ENCODE measurements around the gene KCNJ4.

Gene KCNJ4

DNA sequence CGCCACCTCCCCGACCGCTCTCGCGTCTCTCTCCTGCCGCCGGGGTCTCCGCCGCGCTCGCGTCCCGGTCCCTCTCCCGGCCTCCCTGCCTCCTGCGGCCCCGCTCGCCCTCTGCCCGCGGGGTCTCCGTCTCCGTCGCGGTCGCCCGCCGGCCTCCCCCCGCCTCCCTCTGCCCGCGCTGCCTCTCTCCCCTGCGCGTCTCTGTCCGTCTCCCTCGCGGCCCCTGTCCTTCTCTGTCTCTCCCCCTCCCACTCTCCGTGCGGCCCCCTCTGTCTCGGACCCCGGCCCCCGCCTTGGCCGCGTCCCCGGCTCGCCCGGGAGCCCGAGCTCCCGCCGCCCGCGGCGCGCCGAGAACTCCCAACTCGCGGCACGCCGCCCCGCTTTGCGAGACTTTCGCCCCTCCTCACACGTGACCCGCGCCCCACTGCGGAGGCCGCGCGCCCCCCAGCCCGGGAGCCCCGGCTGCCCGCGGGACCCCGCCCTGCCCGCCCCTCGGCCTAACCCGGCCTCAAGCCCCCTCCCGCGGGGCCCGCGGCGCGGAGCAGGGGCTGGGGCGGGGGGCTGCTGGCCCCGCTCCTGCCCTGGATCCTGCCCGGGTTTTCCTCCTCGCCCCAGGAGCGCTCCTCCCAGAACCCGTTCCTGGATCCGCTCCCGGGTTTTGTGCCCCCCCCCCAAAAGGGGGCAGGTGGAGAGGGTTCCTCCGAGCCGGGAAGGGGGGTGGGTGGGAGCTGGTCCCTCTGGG, 702 bp upstream of the KCNJ4 start:
- TF ChIP-seq BACH2 (CRISPR knock-in tag; IDR thresholded peaks at IDR 0.05; ENCODE audit: borderline replicate concordance) (no peak), PPARA (CRISPR knock-in tag; IDR thresholded peaks at IDR 0.05; ENCODE audit: borderline replicate concordance) (no peak), TSHZ2 (CRISPR knock-in tag; IDR thresholded peaks at IDR 0.05) (no peak), ESRRG (CRISPR knock-in tag; IDR thresholded peaks at IDR 0.05) (no peak), ZNF70 (CRISPR knock-in tag; IDR thresholded peaks at IDR 0.05) (no peak), CSDC2 (CRISPR knock-in tag; IDR thresholded peaks at IDR 0.05) (no peak), SNAI2 (CRISPR knock-in tag; IDR thresholded peaks at IDR 0.05) (no peak), ISL1 (CRISPR knock-in tag; IDR thresholded peaks at IDR 0.05) (no peak), ARNTL (CRISPR knock-in tag; IDR thresholded peaks at IDR 0.05; ENCODE audit: borderline replicate concordance, low read depth) (no peak), ZNF8 (CRISPR knock-in tag; IDR thresholded peaks at IDR 0.05) (no peak), ZFP30 (CRISPR knock-in tag; IDR thresholded peaks at IDR 0.05) (no peak), ZFP3 (CRISPR knock-in tag; IDR thresholded peaks at IDR 0.05) (no peak), TCF4 (CRISPR knock-in tag; IDR thresholded peaks at IDR 0.05; ENCODE audit: borderline replicate concordance) (no peak)
- TF ChIP-seq, protein P1, sequence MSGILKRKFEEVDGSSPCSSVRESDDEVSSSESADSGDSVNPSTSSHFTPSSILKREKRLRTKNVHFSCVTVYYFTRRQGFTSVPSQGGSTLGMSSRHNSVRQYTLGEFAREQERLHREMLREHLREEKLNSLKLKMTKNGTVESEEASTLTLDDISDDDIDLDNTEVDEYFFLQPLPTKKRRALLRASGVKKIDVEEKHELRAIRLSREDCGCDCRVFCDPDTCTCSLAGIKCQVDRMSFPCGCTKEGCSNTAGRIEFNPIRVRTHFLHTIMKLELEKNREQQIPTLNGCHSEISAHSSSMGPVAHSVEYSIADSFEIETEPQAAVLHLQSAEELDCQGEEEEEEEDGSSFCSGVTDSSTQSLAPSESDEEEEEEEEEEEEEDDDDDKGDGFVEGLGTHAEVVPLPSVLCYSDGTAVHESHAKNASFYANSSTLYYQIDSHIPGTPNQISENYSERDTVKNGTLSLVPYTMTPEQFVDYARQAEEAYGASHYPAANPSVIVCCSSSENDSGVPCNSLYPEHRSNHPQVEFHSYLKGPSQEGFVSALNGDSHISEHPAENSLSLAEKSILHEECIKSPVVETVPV (CRISPR knock-in tag; IDR thresholded peaks at IDR 0.05): no peak
- TF ChIP-seq, protein P2, sequence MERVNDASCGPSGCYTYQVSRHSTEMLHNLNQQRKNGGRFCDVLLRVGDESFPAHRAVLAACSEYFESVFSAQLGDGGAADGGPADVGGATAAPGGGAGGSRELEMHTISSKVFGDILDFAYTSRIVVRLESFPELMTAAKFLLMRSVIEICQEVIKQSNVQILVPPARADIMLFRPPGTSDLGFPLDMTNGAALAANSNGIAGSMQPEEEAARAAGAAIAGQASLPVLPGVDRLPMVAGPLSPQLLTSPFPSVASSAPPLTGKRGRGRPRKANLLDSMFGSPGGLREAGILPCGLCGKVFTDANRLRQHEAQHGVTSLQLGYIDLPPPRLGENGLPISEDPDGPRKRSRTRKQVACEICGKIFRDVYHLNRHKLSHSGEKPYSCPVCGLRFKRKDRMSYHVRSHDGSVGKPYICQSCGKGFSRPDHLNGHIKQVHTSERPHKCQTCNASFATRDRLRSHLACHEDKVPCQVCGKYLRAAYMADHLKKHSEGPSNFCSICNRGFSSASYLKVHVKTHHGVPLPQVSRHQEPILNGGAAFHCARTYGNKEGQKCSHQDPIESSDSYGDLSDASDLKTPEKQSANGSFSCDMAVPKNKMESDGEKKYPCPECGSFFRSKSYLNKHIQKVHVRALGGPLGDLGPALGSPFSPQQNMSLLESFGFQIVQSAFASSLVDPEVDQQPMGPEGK (CRISPR knock-in tag; IDR thresholded peaks at IDR 0.05; ENCODE audit: borderline replicate concordance): no peak
- ATAC-seq: no peak

DNA sequence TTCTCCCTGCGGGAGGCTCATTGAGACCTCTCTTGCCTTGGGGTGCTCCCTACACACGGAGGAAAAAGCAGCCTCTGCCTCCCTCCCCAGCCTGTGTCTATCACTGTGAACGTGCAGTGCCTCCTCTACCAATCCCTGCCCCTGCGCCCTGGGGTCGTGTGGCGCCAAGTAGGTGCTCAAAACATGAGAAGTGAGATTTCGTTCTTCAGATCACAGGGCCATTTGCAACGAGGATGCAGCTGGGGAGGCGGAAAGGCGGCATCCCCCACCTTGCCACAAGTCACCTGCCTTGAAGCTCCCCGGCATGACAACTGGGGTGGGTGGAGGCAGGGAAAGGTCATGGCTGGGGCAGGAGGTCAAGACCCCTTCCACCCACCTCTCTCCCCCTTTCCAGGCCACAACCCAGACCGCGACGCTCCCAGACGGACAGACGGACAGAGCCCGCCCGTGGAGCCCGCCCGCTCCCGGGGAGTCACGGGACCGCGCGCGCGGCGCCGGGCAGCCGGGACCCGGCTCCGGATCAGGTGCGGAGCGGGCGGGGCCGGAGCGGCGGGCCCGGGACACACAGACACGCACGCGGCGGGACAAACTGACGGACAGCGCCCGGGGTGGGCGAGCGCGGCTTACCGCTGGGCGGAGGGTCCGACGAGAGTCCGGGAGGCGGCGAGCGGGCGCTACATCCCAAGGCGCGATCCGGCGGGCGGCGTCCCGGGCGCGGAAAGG, 485 bp downstream of the KCNJ4 start:
- no peak for ATAC-seq
- TF ChIP-seq, protein P3, sequence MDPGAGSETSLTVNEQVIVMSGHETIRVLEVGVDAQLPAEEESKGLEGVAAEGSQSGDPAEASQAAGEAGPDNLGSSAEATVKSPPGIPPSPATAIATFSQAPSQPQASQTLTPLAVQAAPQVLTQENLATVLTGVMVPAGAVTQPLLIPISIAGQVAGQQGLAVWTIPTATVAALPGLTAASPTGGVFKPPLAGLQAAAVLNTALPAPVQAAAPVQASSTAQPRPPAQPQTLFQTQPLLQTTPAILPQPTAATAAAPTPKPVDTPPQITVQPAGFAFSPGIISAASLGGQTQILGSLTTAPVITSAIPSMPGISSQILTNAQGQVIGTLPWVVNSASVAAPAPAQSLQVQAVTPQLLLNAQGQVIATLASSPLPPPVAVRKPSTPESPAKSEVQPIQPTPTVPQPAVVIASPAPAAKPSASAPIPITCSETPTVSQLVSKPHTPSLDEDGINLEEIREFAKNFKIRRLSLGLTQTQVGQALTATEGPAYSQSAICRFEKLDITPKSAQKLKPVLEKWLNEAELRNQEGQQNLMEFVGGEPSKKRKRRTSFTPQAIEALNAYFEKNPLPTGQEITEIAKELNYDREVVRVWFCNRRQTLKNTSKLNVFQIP (CRISPR knock-in tag; IDR thresholded peaks at IDR 0.05; ENCODE audit: borderline replicate concordance, low read depth): no peak
- TF ChIP-seq BACH2 (CRISPR knock-in tag; IDR thresholded peaks at IDR 0.05; ENCODE audit: borderline replicate concordance): no peak
- TF ChIP-seq TSHZ2 (CRISPR knock-in tag; IDR thresholded peaks at IDR 0.05): no peak
- TF ChIP-seq, protein P4, sequence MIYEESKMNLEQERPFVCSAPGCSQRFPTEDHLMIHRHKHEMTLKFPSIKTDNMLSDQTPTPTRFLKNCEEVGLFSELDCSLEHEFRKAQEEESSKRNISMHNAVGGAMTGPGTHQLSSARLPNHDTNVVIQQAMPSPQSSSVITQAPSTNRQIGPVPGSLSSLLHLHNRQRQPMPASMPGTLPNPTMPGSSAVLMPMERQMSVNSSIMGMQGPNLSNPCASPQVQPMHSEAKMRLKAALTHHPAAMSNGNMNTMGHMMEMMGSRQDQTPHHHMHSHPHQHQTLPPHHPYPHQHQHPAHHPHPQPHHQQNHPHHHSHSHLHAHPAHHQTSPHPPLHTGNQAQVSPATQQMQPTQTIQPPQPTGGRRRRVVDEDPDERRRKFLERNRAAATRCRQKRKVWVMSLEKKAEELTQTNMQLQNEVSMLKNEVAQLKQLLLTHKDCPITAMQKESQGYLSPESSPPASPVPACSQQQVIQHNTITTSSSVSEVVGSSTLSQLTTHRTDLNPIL (CRISPR knock-in tag; IDR thresholded peaks at IDR 0.05; ENCODE audit: low read depth): no peak
- no peak for TF ChIP-seq OSR1 (CRISPR knock-in tag; IDR thresholded peaks at IDR 0.05)
- no peak for TF ChIP-seq ZFP3 (CRISPR knock-in tag; IDR thresholded peaks at IDR 0.05)
- no peak for TF ChIP-seq SNAI2 (CRISPR knock-in tag; IDR thresholded peaks at IDR 0.05)
- TF ChIP-seq, protein P1 (CRISPR knock-in tag; IDR thresholded peaks at IDR 0.05): no peak
- no peak for TF ChIP-seq ZC3H10 (CRISPR knock-in tag; IDR thresholded peaks at IDR 0.05)
- TF ChIP-seq RARB (CRISPR knock-in tag; IDR thresholded peaks at IDR 0.05): no peak
- TF ChIP-seq, protein P2 (CRISPR knock-in tag; IDR thresholded peaks at IDR 0.05; ENCODE audit: borderline replicate concordance): no peak
- TF ChIP-seq GLIS3 (CRISPR knock-in tag; IDR thresholded peaks at IDR 0.05): no peak
- TF ChIP-seq ARNTL (CRISPR knock-in tag; IDR thresholded peaks at IDR 0.05; ENCODE audit: borderline replicate concordance, low read depth): no peak
- no peak for TF ChIP-seq PPARA (CRISPR knock-in tag; IDR thresholded peaks at IDR 0.05; ENCODE audit: borderline replicate concordance)
- TF ChIP-seq ISL1 (CRISPR knock-in tag; IDR thresholded peaks at IDR 0.05): no peak
- no peak for TF ChIP-seq TCF4 (CRISPR knock-in tag; IDR thresholded peaks at IDR 0.05; ENCODE audit: borderline replicate concordance)
